Suppressor macrophage (primary cell): ENCODE data around the gene PPIE.
"Not testable (repeated sequence)": the region's sequence is repeated elsewhere in the genome, so short reads cannot be mapped to it uniquely, and the experiment has no call there.

Experiments
- DNase-seq, 4 experiments: peaks; one replicate each; pipeline ENCODE4 v3.0.0-alpha.2; 2020 to 2022

PPIE gene

DNA sequence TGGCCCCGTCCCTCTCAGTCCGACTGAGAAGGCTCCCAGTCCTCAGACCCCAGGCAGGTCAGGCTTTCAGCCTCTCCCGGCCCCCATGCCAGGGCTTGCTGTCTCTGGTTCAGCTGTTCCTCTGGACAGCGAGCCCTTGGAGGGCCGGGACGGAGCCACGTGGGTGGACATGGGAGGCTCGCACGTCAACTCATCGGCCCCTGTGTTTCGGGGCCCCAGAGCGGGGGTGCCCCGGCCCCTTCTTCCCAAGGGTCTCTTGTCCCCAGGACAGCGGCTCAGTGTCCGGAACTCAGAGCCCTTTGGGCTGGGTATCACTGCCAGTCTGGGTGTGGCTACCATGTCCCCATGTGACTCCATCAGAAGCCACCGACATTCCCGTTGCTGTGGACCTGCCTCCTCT, 39.2 kb downstream of the PPIE start:
- not testable (repeated sequence) for DNase-seq

DNA sequence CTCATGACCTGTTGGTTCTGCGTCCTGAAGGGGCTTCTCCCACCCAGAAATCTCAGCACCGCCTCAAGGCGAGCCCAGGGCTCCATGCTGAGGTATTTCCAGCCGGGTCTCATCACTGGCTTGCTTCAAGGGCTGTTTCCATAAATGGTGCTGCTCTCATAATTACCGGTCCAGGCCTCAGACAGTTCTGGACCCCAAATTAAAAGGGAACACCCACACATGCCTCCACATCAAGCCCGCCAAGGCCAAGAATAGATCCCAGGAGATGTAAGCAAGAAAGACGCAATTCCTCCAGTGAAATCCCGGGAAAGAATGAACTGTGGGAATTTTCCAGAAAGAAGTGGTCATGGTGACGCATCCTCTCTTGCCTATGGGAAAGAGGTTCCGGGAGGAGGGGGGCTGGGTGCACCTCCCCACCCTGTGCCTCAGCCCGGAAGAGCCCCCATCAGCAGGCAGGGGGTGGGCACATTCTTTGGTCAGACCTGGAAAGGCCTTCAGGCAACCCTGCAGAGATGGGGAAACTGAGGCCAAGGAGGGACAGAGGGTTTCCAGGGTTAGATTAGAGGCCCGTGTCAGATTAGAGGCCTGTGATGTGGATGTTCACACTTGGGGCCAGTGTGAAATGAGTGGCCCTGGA, 39.9 kb downstream of the PPIE start:
- not testable (repeated sequence) for DNase-seq

DNA sequence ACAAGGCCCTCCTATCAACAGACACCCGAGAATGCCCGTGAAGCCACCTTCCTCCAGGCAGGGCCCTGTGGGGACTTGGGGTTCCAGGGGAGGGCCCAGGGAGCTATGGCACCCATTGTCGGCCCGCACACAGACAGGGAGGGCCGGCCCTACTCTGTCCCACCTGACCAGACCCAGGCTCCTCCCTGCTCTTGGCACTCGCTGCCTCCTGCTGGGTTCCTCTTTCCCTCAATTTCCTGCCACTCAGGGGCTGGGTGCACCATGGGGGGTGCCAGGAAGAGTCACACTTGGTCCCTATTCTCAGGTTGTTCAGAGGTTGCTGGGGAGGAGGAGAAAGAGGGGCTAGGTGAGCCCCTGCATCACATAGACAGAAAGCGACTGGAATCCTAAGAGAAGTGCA, 40.5 kb downstream of the PPIE start:
- peak in 2 of 4 experiments; percentile 8 for DNase-seq

DNA sequence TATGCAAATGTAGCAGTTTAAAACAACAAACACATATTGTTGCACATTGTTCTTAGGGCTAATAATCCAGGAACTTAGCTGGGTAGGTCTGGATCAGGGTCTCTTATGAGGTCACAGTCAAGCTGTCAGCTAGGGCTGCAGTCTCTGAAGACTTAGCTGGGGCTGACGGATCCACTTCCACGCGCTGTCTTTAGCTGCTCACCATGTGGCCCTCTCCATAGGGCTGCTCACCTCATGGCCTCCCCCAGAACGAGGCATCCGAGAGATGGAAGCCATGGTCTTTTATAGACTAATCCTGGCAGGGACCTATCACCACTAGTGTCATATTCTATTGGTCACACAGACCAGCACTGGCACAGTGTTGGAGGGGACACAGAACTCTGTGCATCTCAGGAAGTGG, 41.1 kb downstream of the PPIE start:
- no peak for DNase-seq

DNA sequence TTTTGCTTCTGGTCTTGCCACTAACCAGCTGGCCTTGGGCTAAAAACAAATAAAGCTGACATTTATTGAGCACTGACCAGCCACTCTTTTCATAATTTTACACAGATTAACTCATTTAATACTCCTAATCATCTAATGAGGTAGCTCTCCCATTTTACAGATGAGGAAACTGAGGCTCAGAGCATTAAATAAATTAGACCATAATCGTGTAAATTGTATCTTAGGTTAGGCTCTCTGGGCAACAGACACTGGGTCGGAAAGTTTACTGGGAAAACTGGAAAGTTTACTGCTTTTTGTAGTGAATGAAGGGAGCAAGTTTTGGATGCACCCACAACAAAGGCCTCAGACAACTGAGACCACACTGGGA, 42.6 kb downstream of the PPIE start:
- DNase-seq, result no peak

DNA sequence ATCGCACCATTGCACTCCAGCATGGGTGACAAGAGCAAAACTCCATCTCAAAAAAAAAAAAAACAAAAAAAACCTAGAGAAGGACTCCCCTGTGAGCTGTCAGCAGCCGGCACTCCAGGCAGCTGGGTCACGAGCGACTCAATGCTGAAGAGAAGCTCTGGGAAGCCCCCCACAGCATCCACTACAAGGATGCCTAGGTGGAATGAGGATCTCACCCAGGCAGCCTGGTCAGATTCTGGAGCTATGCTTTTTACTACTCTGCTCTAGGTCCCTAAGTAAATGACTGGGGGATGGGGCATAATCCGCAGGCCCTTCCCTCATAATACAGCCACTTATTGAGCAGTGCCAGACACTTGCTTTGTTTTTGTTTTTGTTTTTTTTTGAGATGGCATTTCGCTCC, 43.4 kb downstream of the PPIE start:
- no peak for DNase-seq

DNA sequence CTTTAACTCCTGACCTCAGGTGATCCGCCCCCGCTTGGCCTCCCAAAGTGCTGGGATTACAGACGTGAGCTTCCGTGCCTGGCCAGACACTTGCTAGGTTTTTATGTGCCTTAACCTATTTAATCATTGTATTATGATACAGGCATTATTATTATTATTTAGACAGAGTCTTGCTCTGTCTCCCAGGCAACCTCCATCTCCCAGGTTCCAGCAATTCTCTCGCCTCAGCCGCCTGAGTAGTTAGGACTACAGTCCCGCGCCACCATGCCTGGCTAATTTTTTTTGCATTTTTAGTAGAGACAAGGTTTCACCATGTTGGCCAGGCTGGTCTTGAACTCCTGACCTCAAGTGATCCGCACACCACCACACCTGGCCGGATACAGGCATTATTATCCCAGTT, 44.0 kb downstream of the PPIE start:
- not testable (repeated sequence) for DNase-seq

DNA sequence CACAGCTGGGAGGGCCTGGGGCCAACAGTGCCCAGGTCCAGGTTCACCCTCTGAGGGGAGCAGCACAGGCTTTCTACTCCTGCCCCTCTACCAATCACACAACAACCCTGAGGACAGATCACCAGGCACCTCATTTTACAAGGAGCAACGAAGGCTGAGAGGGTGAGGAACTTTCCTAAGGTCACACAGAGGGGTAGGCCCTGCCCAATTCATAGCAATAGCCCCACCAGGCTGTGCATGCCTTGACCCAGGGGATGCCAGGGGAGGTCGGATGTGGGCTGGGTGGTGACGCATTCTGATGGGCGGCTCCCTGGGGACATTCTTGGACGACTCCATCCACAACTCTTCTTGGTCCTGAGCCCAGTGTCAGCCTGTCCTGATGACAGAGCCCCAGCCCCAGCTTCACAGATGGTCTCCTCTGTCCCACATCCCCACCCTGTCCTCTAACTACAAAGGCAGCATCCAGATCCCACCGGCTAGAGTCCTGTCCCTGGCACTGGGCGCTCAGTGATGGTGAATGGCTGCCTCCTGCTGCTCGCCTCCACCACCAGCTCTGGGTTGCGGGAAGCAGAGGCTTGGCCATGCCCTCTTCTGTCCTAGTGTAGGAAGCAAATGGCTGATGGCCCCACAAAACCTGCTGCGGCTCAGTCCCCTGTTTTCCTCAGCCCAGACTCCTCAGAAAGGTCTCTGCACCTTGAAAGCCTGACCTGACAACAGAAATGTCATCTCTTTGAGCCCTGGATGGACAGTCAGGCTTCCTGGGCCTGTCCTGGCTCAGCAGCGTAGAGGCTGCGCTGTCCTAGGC, 47.8 kb downstream of the PPIE start:
- not testable (repeated sequence) for DNase-seq

DNA sequence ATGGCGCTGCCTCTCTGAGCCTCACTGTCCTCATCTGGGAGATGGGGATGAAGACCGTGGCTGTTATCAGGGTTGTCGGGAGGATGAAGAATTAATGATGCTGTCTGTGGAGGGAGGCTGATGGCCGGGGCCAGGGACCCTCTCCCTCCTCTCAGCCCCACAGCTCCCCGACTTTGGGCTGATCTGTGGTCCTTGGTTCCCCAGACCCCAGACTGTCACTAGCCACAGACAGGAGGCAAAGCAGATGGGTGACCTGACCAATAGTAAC, 48.4 kb downstream of the PPIE start:
- DNase-seq, result not testable (repeated sequence)

DNA sequence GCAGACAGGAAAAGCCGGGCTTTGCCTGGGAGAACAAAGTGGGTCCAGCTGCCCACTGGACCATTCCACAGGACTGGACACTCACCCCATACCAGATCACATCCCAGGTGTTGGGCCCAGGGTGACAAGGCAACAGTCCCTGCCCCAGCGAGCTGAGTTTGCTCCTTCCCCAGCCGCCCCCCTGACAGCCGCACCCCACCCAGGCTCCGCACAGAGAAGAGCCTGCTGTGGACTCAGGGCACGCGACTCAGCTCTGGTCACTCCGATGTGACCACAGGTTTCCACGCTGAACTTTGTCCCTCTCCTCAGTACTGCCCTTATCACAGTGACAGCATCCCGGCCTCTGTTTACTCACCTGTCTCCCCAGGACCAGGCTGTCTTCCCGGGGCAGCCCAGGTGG, 48.8 kb downstream of the PPIE start:
- no peak for DNase-seq

DNA sequence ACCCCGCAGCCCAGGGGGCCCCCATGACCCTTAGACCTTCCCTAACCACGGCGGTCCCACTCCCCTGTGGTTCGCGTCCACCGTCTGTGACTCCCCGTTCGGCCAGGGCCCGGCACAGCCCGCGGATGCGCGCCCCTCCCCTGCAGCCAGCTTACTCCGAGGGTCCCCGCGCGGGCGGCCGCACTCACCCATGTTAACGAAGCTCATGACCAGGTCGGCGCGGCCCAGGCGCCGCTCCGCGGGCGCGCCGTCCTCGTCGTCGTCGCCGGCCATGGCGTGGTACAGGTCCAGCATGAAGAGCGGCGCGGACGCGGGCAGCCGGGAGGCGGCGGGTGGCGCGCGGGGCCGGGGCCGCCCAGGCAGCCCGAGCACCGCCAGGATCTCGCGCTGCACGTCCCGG, 49.3 kb downstream of the PPIE start:
- DNase-seq, result not testable (repeated sequence)

DNA sequence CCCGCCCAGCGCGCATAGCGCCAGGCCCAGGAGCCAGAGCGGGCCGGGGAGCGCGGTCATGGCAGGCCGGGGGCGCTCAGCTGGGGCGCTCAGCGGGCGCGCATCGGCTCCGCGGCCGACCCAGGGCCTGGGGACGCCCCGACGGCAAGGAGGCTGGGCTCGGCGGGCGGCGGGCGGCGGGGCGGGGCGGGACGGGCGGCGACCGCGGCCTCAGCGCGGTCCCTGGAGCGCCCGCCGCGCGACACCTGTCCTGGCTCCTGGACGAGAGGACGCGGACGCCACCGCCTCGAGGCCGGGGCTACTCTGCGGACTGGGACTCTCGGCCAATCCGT, 49.7 kb downstream of the PPIE start:
- peak in 1 of 4 experiments; percentile 19 for DNase-seq

DNA sequence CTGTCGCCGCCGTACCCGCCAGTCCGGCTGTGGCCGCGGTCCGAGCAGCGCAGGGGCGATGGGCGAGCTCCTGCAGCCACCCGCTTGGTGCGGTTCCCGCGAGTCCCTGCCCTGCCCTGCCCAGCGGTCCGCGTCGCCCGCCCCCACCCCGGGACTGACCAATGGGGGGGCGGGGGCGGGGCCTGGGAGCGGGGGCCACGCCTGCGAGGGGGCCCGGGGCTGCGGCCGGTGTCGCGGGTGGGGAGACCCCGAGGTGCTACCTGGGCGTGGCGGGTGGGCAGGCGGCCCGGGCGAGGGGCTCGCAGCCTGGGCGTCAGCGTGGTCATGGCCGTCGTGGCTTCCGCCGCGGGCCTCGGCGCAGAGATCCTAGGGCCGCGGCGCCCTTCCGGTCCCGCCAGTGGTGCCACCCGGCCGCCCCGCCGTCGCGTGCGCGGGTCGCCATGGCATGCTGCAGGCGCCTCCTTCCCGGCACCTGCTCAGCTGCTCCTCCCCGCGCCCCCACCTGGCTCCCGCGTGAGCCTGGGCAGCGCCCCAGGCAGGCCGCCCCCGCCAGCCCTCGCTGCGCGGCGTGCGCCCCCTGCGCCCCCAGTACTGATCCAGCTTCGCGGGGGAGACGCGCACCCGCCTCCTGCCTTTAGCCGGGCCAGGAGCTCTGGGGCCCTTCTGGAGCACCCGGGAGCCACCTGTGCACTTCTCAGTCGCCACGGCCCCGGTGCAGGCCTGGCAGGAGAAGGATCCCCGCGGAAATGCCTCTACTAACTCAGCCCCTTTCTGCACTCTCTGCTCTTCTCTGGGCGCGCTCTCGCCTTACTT, 50.3 kb downstream of the PPIE start, which contains the start of gene BMP8B:
TSS of gene BMP8B (minus strand) at position 108 of the 813 bp plus-strand sequence. CDS start 380 bp downstream, outside the sequence.
- DNase-seq, result peak; percentile 75 to 90 (median 84)

DNA sequence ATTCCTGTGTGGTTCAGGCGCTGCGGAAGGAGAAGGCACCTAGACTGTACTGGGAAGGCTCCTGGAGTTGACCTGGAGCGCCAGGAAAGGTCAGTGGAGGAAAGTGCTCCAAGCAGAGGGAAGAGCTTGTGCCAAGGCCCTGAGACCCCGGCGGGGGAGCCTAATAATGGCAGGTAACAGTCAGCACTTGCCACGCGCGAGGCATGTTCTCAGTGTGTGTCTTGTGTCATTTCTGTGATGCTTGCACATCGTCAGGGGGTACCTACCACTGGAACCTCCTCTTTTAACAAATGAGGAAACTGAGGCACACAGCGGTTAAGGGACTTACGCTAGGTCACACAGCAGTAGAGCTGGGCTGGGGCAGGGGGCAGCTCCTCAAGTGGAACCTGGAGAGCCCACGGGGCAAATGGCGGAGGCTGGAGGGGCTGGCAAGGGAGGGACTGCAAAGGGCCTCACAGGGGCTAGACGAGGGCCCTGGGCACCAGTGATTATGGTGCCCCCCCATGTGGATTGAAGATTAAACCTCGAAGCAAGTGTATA, 51.0 kb downstream of the PPIE start:
- no peak for DNase-seq

DNA sequence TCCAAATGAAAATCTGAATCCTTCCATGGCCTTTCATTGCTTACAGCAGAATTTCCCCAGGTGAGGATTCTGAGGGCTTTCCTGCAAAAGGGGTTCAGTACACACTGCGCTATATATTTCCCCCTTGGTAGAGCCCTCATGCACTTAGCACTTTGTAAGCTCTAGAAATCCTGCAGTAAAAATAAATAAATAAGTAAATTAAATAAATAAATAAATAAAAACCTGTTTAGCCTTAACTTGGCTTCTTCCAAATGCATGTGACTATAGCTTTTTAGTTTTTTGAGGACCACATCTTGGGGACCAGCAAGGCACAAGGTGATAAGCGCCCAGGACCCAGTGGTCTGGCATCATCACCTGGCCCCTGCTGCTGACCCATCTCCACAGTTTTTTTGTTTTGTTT, 53.2 kb downstream of the PPIE start:
- no peak for DNase-seq

DNA sequence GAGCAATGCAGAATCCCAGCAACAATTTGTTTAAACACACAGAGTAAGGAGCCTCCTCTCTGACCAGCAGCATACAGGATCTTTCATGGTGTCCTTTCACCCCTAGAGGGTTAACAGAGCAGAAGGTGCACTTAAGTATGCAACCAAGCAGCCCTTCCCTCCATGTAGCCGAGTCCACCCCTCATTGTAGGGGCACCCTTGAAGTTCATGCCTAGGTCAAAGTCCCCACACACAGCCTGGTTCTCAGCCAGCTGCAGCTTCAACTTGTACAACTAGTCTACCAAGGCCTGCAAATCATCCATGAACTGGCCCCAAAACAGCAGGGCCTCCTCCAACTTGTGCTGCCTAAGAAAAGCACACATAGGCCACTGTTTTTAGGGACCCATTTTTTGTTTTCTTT, 57.0 kb downstream of the PPIE start:
- DNase-seq, result no peak

DNA sequence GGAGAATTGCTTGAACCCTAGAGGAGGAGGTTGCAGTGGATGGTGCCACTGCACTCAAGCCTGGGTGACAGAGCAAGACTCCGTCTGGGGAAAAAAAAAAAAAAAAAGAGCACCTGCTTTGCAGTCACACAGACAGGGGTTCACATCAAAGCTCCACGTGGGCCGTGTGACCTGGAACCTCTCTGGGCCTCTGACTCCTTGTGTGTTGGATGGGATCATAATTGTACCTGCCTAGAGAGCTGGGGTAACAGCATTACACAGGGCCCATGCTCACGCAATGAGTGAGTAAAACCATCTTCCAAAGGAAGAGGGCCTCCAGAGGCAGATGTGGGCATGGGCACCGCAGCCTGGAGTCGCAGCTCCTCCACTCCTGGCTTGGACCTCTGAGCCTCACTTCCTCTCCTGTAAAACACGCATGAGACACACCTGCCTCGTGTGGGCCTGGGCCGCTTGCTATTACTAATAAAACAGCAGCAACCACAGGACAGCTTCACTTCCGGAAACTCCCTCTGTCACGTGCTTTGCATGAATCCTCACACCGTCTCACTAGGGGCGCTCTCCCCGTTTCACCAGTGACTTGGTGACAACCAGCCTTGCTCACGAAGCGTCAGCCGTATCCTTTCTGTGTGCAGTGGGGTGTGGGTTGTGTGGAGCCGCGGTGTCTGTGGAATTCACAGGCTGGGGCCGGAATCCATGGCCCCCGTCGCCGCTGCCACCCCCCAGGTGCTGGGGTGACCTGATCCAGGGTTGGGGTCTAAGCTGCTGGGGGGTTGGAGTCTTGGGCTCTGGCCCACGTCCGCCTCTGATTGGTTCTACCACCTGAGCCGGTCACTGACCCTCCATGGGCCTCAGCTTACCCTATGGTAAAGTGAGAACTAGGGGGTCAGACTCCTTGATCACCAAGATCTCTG, 60.4 kb downstream of the PPIE start:
- peak; percentile 81 to 93 (median 90) for DNase-seq

DNA sequence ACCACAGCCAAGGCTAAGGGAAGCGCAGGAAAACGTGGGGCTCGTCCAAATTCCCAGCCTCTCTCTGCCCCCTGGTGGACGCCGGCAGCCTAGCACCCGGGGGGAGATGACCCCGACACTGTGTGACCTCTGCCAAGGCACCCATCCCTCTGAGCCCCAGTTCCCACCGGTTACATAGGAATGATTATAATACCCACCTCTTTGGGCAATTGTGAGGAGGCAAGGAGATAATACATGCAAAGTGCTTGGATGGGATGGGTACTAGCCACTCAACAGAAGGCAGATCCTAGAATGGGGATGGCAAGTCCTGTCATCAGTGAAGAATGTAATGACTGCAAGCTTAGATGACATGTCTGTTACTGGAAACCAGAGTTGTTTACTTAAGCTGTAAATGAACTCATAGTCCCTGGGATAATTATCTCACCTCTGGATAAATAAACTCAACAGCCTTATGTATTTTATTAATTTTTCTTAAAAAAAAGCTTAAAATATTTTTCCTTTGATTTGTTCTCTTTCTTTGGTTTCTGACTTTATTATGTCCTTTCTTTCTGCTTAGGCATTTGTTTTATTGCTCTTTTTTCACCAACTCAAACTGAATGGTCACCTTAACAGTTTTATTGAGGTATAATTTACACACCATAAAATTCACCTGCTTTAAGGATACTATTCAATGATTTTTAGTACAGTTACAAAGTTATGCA, 61.2 kb downstream of the PPIE start:
- peak; percentile 66 to 86 (median 78) for DNase-seq

DNA sequence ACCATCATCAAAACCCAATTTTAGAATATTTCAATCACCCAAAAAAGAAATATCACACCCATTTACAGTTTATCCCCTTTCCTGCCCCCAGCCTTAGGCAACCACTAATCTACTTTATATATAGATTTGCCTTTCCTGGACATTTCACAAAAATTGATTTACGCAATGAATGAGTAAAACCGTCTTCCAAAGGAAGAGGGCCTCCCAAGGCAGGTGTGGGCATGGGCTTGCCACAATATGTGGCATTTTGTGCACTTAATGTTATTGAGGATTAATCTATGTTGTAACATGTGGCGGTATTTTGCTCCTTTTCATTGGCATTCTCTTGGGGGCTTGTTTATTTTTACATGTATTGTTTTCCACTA, 61.8 kb downstream of the PPIE start:
- no peak for DNase-seq

DNA sequence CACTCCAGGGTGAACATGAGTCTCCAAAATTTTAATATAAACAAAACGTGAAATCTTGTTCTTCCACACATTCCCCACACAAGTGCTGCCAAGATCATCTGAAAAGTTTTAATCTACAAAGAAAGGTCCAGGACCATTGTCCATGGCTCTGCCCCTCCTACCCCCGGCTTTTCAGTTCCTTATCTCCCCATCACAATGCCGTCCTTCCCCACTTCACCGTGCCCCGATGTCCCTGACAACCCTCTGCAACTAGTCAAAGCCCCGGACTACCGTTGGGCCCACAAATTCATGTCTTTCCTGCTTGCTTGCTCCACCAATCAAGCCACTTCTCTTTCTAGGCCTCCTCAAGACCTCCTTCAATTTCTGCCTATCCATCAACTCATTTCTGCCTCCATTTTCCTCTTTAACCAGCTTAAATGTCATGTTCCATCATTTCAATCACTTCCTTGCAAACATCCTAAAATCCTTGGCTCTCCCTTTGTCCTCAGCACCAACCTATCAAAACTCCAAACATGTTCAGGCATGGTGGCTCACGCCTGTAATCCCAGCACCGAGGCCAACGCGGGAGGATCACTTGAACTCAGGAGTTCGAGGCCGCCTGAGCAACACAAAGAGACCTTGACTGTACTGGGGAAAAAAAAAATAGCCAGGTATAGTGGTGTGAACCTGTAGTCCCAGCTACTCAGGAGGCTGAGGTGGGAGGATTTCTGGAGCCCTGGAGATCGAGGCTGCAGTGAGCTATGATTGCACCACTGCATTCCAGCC, 64.0 kb downstream of the PPIE start:
- DNase-seq, result no peak

DNA sequence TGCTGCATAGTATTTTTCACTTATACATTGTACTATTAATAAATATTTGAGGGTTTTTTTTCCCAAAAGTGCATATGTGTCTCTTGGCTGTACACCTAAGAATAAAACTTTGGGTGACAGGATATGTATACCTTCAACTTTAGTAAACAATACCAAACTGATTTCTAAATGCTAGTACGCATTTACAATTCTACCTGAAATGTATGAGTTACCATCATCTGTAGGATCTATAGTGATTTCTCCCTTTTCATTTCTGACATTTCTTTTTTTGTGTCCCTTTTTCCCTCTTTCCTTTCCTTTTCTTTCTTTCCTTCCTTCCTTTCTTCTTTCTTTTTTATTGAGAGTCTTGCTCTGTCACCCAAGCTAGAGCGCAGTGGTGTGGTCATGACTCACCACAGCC, 66.7 kb downstream of the PPIE start:
- no peak for DNase-seq
